Lower leg skin (tissue), 3 donors: Measurements from ENCODE around the gene P2RX2.

Experiments
- POLR2A ChIP-seq, 2 donors: fragments of 450-650 bp; IDR thresholded peaks; one replicate each; pipeline ENCODE4 v1.6.1; 2016 to 2017; ENCODE audit warnings: antibody characterized with exemption in 2 of 2, mild to moderate bottlenecking in 1 of 2, moderate library complexity in 1 of 2
- TF ChIP-seq, protein P1 (sequence below), 3 donors: fragments of 450-650 bp; IDR thresholded peaks; one replicate each; pipeline ENCODE4 v1.5.1; 2016; ENCODE audit warnings: antibody characterized with exemption in 3 of 3, mild to moderate bottlenecking in 3 of 3, moderate library complexity in 2 of 3

DNA sequence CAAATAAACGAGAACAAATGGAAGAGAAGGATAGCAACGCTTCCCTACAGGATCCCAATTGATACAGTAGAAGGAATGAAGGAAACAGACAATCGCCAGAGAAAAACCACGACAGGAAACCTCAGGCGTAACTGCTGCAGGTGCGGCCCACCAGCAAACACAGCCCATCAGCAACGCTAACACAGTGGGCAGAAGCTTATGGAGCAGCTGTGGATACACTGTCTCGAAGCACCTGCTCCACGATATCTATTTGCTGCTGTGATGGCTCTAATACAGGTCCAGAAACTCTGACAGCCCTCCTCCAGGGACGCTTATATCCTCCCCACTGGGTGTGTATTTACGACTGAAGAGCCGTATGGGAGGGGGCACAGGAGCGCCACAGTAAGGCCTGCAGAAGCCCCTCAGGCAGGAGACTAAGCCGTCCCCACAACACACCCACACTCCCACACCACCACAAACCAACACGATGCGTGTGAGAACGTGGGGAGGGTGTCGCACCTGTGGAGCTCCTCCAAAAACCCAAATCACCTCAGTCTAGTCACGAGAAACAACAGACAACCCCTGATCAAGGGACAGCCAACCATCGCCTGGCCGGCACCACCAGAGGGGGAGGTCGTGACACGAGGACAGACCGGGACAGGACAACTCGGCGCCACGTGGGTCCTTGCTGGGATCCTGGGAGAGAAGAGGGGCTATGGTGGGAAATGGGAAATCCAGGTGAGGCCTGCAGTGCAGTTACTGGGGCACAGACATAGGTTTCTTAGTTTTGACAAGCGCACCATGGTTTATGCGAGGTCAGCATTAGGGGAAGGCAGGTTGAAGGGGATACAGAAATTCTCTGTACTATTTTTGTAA, 44.6 kb downstream of the P2RX2 start:
- TF ChIP-seq POLR2A (IDR thresholded peaks at IDR 0.05), result no peak
- TF ChIP-seq, protein P1, sequence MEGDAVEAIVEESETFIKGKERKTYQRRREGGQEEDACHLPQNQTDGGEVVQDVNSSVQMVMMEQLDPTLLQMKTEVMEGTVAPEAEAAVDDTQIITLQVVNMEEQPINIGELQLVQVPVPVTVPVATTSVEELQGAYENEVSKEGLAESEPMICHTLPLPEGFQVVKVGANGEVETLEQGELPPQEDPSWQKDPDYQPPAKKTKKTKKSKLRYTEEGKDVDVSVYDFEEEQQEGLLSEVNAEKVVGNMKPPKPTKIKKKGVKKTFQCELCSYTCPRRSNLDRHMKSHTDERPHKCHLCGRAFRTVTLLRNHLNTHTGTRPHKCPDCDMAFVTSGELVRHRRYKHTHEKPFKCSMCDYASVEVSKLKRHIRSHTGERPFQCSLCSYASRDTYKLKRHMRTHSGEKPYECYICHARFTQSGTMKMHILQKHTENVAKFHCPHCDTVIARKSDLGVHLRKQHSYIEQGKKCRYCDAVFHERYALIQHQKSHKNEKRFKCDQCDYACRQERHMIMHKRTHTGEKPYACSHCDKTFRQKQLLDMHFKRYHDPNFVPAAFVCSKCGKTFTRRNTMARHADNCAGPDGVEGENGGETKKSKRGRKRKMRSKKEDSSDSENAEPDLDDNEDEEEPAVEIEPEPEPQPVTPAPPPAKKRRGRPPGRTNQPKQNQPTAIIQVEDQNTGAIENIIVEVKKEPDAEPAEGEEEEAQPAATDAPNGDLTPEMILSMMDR (IDR thresholded peaks at IDR 0.05), result no peak
